GM12878 (cell line): ENCODE measurements around the gene DDX10. TPM values are rescaled to one million over a fixed set of nuclear protein-coding genes. Genes with fewer than 3 reads are reported as not detected.

ENCODE experiments used
- ATAC-seq: fragments of 200-7000 bp; cut with Tn5 transposase; 3 replicates; pipeline ENCODE4 v1.9.1; 2020; ENCODE audit warnings: mild to moderate bottlenecking, moderate library complexity
- BruUV-seq: library from RNA; stranded (reverse); fragments of 400-500 nt; replicated peaks from 2 replicates; lab custom pipeline; 2021; lab: Mats Ljungman, UMichigan
- CTCF ChIA-PET: fragments of 300-600 bp; sonication (Branson Sonifier 250); formaldehyde crosslinking; extraction: SDS; loops from one replicate; lab custom pipeline; 2021; ENCODE audit warnings: inconsistent platforms; lab: Yijun Ruan, JAX
- POLR2A ChIA-PET: fragments of 350-600 bp; formaldehyde crosslinking; extraction: SDS; loops from one replicate; lab custom pipeline; 2021; ENCODE audit warnings: inconsistent platforms; lab: Charles Lee
- RAD21 ChIA-PET: fragments of 300-600 bp; sonication (Branson Sonifier 250); formaldehyde crosslinking; loops from one replicate; lab custom pipeline; 2023; ENCODE audit warnings: antibody characterized with exemption; ENCODE audit not compliant: unreplicated experiment; lab: Charles Lee
- SMC1A ChIA-PET: fragments of 300-600 bp; sonication (Branson Sonifier 250); formaldehyde crosslinking; loops from one replicate; lab custom pipeline; 2023; ENCODE audit not compliant: unreplicated experiment, uncharacterized antibody; lab: Charles Lee
- DNase-seq: peaks from one replicate; pipeline ENCODE4 v3.0.0-alpha.2; 2011; ENCODE audit warnings: low read depth, low spot score
- FAIRE-seq: peaks from 3 replicates; lab custom pipeline; 2011; peaks lifted over from hg19 to GRCh38; lab: Jason Lieb, UNC
- H2AFZ ChIP-seq: 2 replicates; pipeline ENCODE4 v1.6.0; 2011; ENCODE audit warnings: low read depth, low read length, control low read depth; ENCODE audit not compliant: control insufficient read depth
- H3K27ac ChIP-seq: 2 replicates; pipeline ENCODE4 v1.5.1; 2011; ENCODE audit warnings: control low read depth; ENCODE audit not compliant: control insufficient read depth, insufficient read depth
- H3K27me3 ChIP-seq, 2 experiments: replicated peaks in 1 of 2; 2 replicates each; pipeline versions ENCODE4 v1.6.0 to v1.6.1; 2011; ENCODE audit warnings: low read length in 1 of 2; ENCODE audit not compliant: control insufficient read depth in 2 of 2, insufficient read depth in 2 of 2
- H3K36me3 ChIP-seq, 2 experiments: 2 replicates each; pipeline ENCODE4 v1.5.1; 2011; ENCODE audit warnings: low read length in 1 of 2; ENCODE audit not compliant: control insufficient read depth in 2 of 2, insufficient read depth in 2 of 2
- H3K4me1 ChIP-seq: 2 replicates; pipeline ENCODE4 v1.6.1; 2011; ENCODE audit warnings: mild to moderate bottlenecking, low read length, moderate library complexity, mixed read lengths; ENCODE audit not compliant: control insufficient read depth, insufficient read depth
- H3K4me2 ChIP-seq: 2 replicates; pipeline ENCODE4 v1.6.0; 2011; ENCODE audit warnings: control low read depth; ENCODE audit not compliant: control insufficient read depth, insufficient read depth
- H3K4me3 ChIP-seq: fragments of 200-600 bp; sonication (generic); 2 replicates; pipeline ENCODE4 v1.5.1; 2016
- H3K79me2 ChIP-seq: 2 replicates; pipeline ENCODE4 v1.6.0; 2011; ENCODE audit warnings: low read length; ENCODE audit not compliant: control insufficient read depth, insufficient read depth
- H3K9ac ChIP-seq: 2 replicates; pipeline ENCODE4 v1.8.0; 2011; ENCODE audit warnings: low read length, control low read depth, mixed read lengths; ENCODE audit not compliant: control insufficient read depth, insufficient read depth
- H3K9me3 ChIP-seq: replicated peaks from 3 replicates; pipeline ENCODE4 v1.5.1; 2011; ENCODE audit warnings: mild to moderate bottlenecking, low read length; ENCODE audit not compliant: control insufficient read depth, insufficient read depth
- H4K20me1 ChIP-seq: 2 replicates; pipeline ENCODE4 v1.6.0; 2011; ENCODE audit not compliant: control insufficient read depth, insufficient read depth
- BCLAF1 ChIP-seq: fragments of 450-650 bp; IDR thresholded peaks from 2 replicates; pipeline ENCODE4 v1.6.1; 2017; ENCODE audit warnings: antibody characterized with exemption, mild to moderate bottlenecking, moderate library complexity
- E2F8 ChIP-seq: fragments of 450-650 bp; IDR thresholded peaks from 2 replicates; pipeline ENCODE4 v1.6.1; 2018; ENCODE audit warnings: mild to moderate bottlenecking, low read depth, moderate library complexity; ENCODE audit not compliant: partially characterized antibody
- FOXM1 ChIP-seq: IDR thresholded peaks from 2 replicates; pipeline ENCODE4 v1.6.1; 2012; ENCODE audit warnings: low read depth, mild to moderate bottlenecking, inconsistent platforms, low read length, moderate library complexity
- HDAC2 ChIP-seq: fragments of 200-600 bp; sonication (generic); IDR thresholded peaks from 2 replicates; pipeline ENCODE4 v1.6.1; 2017
- IKZF2 ChIP-seq, 2 experiments: fragments of 450-650 bp; IDR thresholded peaks; 2 replicates each; pipeline ENCODE4 v1.6.1; 2017; ENCODE audit warnings: mild to moderate bottlenecking in 2 of 2, moderate library complexity in 2 of 2
- JUNB ChIP-seq: IDR thresholded peaks from 2 replicates; pipeline ENCODE4 v1.6.1; 2016; ENCODE audit warnings: antibody characterized with exemption, mild to moderate bottlenecking
- KLF5 ChIP-seq: fragments of 450-650 bp; IDR thresholded peaks from 2 replicates; pipeline ENCODE4 v1.6.1; 2014; ENCODE audit warnings: mild to moderate bottlenecking; ENCODE audit not compliant: partially characterized antibody
- MAX ChIP-seq: IDR thresholded peaks from 2 replicates; pipeline ENCODE4 v1.6.1; 2012; ENCODE audit warnings: low read depth, low read length, improper control_type of control experiment
- NFYB ChIP-seq: IDR thresholded peaks from 2 replicates; pipeline ENCODE4 v1.6.1; 2011; ENCODE audit warnings: low read depth, mild to moderate bottlenecking, low read length, improper control_type of control experiment, moderate library complexity; ENCODE audit not compliant: insufficient read depth
- NR2F1 ChIP-seq: fragments of 450-650 bp; conservative IDR thresholded peaks from 2 replicates; pipeline ENCODE4 v1.6.1; 2017; ENCODE audit warnings: mild to moderate bottlenecking
- POLR2A ChIP-seq: IDR thresholded peaks from 2 replicates; pipeline ENCODE4 v1.6.1; 2011; ENCODE audit warnings: low read depth, mild to moderate bottlenecking, low read length
- RELB ChIP-seq: fragments of 450-650 bp; IDR thresholded peaks from 2 replicates; pipeline ENCODE4 v1.6.1; 2017; ENCODE audit warnings: low read depth, mild to moderate bottlenecking, moderate library complexity
- SUPT20H ChIP-seq: IDR thresholded peaks from 2 replicates; pipeline ENCODE4 v1.6.1; 2011; ENCODE audit warnings: low read depth, mild to moderate bottlenecking, low read length, moderate library complexity, borderline replicate concordance; ENCODE audit not compliant: control insufficient read depth
- TAF1 ChIP-seq: IDR thresholded peaks from 2 replicates; pipeline ENCODE4 v1.6.1; 2011; ENCODE audit warnings: mild to moderate bottlenecking, low read depth, low read length, borderline replicate concordance
- TCF12 ChIP-seq: IDR thresholded peaks from 2 replicates; pipeline ENCODE4 v1.6.1; 2011; ENCODE audit warnings: low read depth, mild to moderate bottlenecking, low read length
- USF2 ChIP-seq: IDR thresholded peaks from 2 replicates; pipeline ENCODE4 v1.6.1; 2011; ENCODE audit warnings: low read depth, low read length, improper control_type of control experiment, borderline replicate concordance
- YBX1 ChIP-seq: fragments of 450-650 bp; IDR thresholded peaks from 2 replicates; pipeline ENCODE4 v1.6.1; 2016; ENCODE audit warnings: antibody characterized with exemption
- WGBS: methylation state at CpG from one replicate; pipeline ENCODE4 v1.1.6; 2016; ENCODE audit warnings: low lambda C conversion rate; ENCODE audit not compliant: insufficient replicate concordance, insufficient coverage; ENCODE audit errors: missing lambda C conversion rate; 5-methylcytosine and 5-hydroxymethylcytosine counted together
- in situ Hi-C: fragments of 300-500 bp; cut with MboI; formaldehyde crosslinking; loops from 9 replicates; pipeline ENCODE4 v1.14.3; 2018; ENCODE audit warnings: mixed read lengths
- intact Hi-C: fragments of 100-400 bp; cut with micrococcal nuclease; formaldehyde crosslinking; loops from one replicate; pipeline ENCODE4 v1.14.2; 2022; ENCODE audit not compliant: unreplicated experiment
- polyA plus RNA-seq, 11 experiments: library from polyadenylated mRNA; depleted of rRNA in 4 of 11; unstranded in 6 of 11; stranded (reverse) in 5 of 11; fragments of >200 nt; fragmentation: Nextera tagmentation in 4 of 11; fragmentation: Illumina TruSeq in 1 of 11; extraction: Ambion mirVana in 4 of 11; extraction: Trizol in 1 of 11; gene quantifications; 1 replicate in 1 of 11; 2 replicates in 10 of 11; pipeline versions ENCODE4 v1.2.1 to v1.2.3, GENCODE V29; 2011 to 2016; ENCODE audit warnings: inconsistent platforms in 2 of 11, missing spikeins in 2 of 11, low read depth in 1 of 11
- total RNA-seq, 4 experiments: library from RNA; depleted of rRNA in 3 of 4; stranded (reverse); fragments of >200 nt in 3 of 4; fragmentation: Illumina TruSeq in 1 of 4; extraction: Trizol in 1 of 4; gene quantifications; 2 replicates each; pipeline versions ENCODE4 v1.2.1 to v1.2.3, GENCODE V29; 2013 to 2021

The DDX10 gene
- total and polyA plus RNA-seq, 10 of the 15 experiments (the other 5 are each of a cell fraction or from before 2014, with no cell fraction given), result 20.9 to 51.5 (median 31.9) TPM

GRCh38 chr11:108636222-108636621 is 28.6 kb upstream of the DDX10 start:
- in situ Hi-C loops, result no loop called here
- 25% methylated on average over 2 of the region's 2 CpGs for WGBS
- FAIRE-seq, result no peak
- TF ChIP-seq IKZF2 (IDR thresholded peaks at IDR 0.05) (no peak), TCF12 (no peak), MAX (no peak), JUNB (no peak), NR2F1 (no peak), KLF5 (no peak), FOXM1 (no peak), RELB (no peak), TAF1 (no peak), USF2 (no peak), HDAC2 (no peak), SUPT20H (no peak), POLR2A (no peak), YBX1 (no peak), NFYB (no peak), BCLAF1 (no peak), E2F8 (no peak)

More at GRCh38 chr11:108636222-108636621, 28.6 kb upstream of the DDX10 start:
- Histone ChIP-seq H3K4me1 (no peaks in the 10 kb centered on the region), H2AFZ (no peak overlapping the region), H3K27me3 (no peaks in the 10 kb centered on the region), H3K9me3 (no peaks in the 10 kb centered on the region), H4K20me1 (no peaks in the 10 kb centered on the region), H3K4me2 (no peak overlapping the region), H3K4me3 (no peak overlapping the region), H3K27ac (no peak overlapping the region), H3K36me3 (no peaks in the 10 kb centered on the region), H3K79me2 (no peaks in the 10 kb centered on the region), H3K9ac (no peak overlapping the region)
- ATAC-seq (no peak), DNase-seq (no peak)
- CTCF ChIA-PET, result interaction anchor here (0.9 to 6.2 kb wide), 3 partner anchors 13 to 135 kb away, joined by 3 to 45 read pairs (median 5); no protein-coding TSS in a partner anchor
- POLR2A ChIA-PET, result interaction anchor here (0.6 to 1.1 kb wide), 2 partner anchors 42 to 377 kb away, joined by 3 to 6 read pairs; partner anchors contain the start of gene EXPH5
- RAD21 ChIA-PET, result interaction anchor here (1.2 to 1.6 kb wide), 2 partner anchors 10 to 48 kb away, joined by 3 read pairs; no protein-coding TSS in a partner anchor
- SMC1A ChIA-PET, result interaction anchor here (3.1 to 11.3 kb wide), 2 partner anchors 12 to 14 kb away, joined by 12 to 130 read pairs; no protein-coding TSS in a partner anchor
- no TSS peak for BruUV-seq
- intact Hi-C loops, result no loop called here
